LNCAP (cell line): ENCODE data around the gene LRRC46.

Experiments
- TF ChIP-seq, protein P1 (sequence below): fragments of 450-650 bp; IDR thresholded peaks from 2 replicates; pipeline ENCODE4 v1.5.1; 2017; ENCODE audit warnings: mild to moderate bottlenecking

Gene LRRC46

GRCh38 chr17:47831003-47831933, at the start of gene LRRC46, which contains the start of gene MRPL10:
Gene LRRC46 (plus strand): TSS chr17:47831670. CDS start chr17:47831990, 320 bp downstream.
Gene MRPL10 (minus strand): TSS chr17:47831541. CDS start chr17:47831511, 30 bp downstream.
- TF ChIP-seq, protein P1, sequence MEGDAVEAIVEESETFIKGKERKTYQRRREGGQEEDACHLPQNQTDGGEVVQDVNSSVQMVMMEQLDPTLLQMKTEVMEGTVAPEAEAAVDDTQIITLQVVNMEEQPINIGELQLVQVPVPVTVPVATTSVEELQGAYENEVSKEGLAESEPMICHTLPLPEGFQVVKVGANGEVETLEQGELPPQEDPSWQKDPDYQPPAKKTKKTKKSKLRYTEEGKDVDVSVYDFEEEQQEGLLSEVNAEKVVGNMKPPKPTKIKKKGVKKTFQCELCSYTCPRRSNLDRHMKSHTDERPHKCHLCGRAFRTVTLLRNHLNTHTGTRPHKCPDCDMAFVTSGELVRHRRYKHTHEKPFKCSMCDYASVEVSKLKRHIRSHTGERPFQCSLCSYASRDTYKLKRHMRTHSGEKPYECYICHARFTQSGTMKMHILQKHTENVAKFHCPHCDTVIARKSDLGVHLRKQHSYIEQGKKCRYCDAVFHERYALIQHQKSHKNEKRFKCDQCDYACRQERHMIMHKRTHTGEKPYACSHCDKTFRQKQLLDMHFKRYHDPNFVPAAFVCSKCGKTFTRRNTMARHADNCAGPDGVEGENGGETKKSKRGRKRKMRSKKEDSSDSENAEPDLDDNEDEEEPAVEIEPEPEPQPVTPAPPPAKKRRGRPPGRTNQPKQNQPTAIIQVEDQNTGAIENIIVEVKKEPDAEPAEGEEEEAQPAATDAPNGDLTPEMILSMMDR: peak; percentile 65; the same call in 1 of the 2 replicates

DNA sequence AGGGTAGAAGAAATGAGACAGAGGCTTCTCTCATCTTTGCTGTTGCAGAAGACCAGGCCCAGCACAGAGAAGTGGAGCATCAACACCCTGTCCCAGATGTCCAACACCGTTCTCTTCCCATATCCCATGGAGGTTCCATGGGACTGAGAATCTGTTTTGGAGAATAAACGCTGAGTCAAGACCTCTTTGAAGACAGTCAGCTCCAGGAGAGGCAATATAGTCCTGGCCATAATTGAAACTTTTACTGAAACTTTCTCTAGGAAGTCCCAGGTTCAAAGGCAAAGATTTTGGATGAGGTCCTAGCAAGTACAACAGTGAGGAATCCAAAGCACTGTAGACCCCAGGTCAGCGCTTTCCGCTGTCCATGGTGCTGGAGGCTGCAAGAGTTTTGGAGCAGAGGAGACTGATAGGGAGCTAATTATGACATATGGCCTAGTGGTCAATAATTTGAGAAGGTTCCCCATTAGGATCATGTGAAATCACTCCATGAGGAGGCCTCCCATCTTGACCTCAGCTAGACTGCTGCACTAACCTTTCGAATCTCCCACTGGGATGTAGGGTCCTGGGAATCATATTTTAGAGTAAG, 45.8 kb upstream of the LRRC46 start:
- TF ChIP-seq, protein P1: no peak

DNA sequence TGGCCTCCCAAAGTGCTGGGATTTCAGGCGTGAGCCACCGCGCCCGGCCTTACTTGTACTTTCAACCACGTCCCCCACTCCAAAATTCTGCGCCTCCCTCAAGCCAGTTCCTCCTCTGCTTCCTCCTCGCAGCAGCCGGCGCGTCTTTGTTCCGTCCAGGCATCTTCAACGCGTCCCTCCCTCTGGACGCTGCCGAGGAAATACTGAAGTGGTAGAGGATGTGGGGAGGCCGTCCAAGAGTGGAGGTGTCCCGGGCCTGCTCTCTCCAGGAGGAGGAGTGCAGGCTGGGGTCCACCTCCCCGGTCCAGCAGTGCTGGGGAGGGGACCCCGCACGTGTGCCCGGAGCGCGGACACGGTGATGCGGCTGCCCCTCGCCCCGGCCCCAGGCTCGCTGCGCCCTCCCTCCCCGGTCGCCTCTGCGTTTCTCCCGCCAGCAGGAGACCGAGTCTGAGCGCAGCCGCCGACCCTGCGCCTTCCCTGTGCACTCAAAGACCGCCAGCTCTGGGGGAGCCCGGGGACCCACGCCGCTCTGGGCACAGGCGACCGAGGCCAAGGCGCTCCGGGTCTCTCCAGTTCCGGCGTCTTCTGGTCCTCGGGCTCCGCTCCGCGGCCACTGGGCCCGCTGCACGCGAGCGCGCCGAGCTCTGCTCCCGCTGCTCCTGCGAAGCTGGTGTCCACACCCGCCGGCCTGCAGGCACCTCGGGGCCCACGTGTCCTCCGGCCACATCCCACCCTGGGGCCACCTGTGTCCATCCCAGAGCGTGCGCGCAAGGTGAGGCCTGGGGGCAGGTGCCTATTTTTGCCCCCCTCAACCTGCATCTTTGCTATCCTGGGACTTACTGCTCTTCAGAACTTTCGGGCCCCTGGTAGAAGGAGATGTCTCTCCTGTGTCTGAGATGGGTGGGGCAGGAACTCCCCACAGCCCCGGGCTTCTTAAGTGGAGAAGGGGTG, 41.6 kb upstream of the LRRC46 start:
- TF ChIP-seq, protein P1: peak; percentile 64

DNA sequence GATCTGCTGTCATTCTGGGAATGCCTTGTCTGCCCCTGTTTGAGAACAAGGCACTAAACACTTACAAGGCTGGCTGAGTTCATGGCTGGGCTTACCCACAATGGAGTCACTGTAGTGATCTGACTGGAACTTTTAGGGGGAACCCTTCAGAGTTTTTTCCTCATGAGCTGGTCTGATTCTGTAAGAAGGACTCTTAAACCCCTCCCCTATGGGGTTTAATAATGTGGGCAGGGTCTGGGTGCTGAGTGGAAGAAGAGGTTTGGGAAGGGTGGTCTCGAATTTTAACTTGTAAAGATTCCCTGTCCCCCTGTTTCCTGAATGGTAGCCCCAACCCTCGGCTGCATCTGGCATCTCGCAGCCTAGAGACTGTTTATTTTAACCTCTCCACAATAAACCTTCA, 40.4 kb upstream of the LRRC46 start:
- TF ChIP-seq, protein P1: no peak

GRCh38 chr17:47792457-47792856, 39.0 kb upstream of the LRRC46 start:
- TF ChIP-seq, protein P1: no peak

DNA sequence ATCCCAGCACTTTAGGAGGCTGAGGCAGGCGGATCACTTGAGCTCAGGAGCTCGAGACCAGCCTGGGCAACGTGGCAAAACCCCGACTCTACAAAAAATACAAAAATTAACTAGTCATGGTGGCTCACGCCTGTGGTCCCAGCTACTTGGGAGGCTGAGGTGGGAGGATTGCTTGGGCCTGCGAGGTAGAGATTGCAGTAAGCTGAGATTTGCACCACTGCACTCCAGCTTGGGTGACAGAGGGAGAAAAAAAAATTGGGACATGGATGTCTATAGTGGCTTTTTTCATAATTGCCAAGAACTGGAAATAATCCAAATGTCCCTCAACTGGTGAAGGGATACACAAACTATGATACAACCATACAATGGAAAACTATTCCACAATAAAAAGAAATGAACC, 38.5 kb upstream of the LRRC46 start:
- TF ChIP-seq, protein P1: no peak

DNA sequence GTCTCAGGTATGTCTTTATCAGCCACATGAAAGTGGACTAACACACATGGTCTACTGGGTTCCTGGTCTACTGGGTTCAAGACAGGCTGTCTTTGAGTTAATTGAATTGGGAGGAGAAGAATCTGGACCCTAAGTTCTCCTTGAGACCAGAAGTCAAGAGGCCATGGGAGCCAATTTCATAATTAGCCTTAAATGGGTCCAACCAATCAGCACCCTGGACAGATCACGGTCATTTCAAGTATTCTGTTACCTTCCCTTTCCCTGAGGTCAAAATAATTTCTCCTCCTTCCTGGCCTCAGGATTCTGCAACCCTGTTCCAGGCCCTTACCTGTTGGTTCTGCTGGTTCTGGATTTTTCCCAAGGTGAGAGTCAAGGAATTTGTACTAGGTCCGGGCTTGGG, 33.7 kb upstream of the LRRC46 start:
- TF ChIP-seq, protein P1: no peak
